ENCODE measurements around the gene SYTL2. TPM values are rescaled to one million over a fixed set of nuclear protein-coding genes. Genes with fewer than 3 reads are reported as not detected.

SYTL2 gene
- polyA plus RNA-seq, 1 of the 3 experiments (the other 2 are of a cell fraction): 36.0 TPM

DNA sequence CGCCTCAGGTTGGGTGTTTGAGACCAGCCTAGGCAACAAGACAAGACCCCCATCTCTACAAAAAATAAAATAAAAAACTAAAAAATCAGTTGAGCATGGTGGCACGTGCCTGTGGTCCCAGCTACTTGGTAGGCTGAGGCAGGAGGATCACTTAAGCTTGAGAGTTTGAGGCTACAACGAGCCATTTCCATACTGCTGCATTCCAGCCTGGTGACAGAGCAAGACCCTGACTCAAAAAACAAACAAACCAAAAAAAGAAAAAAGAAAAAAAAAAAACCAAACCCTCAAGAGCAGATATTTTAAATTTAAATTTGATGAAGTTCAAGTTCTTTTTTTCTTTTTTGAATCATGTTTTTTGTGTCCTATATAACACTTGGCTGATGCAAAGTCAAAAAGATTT lies 37.1 kb upstream of the SYTL2 start (continued):
- TF ChIP-seq, protein P1, sequence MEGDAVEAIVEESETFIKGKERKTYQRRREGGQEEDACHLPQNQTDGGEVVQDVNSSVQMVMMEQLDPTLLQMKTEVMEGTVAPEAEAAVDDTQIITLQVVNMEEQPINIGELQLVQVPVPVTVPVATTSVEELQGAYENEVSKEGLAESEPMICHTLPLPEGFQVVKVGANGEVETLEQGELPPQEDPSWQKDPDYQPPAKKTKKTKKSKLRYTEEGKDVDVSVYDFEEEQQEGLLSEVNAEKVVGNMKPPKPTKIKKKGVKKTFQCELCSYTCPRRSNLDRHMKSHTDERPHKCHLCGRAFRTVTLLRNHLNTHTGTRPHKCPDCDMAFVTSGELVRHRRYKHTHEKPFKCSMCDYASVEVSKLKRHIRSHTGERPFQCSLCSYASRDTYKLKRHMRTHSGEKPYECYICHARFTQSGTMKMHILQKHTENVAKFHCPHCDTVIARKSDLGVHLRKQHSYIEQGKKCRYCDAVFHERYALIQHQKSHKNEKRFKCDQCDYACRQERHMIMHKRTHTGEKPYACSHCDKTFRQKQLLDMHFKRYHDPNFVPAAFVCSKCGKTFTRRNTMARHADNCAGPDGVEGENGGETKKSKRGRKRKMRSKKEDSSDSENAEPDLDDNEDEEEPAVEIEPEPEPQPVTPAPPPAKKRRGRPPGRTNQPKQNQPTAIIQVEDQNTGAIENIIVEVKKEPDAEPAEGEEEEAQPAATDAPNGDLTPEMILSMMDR (IDR thresholded peaks at IDR 0.05): no peak
- TF ChIP-seq TAF1 (IDR thresholded peaks at IDR 0.05; ENCODE audit: borderline replicate concordance, low read depth, low read length): no peak

DNA sequence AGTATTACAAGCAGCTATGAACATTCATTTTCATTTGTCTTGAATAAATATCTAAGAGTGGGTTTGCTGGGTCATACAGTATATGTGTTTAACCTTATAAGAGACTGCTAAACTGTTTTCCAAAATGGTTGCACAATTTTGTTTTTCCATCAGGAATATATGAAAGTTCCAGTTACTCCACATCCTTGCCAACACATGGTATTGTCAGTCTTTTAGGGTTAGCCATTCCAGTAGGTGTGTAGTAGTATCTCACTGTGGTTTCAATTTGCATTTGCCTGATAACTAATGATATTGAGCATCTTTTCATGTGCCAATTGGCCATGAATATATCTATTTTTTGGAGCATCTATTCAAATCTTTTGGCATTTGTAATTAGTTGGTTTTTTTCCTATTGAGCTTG lies 36.5 kb upstream of the SYTL2 start:
- ChIA-PET CTCF (no interaction called here), POLR2A (no interaction called here)
- Histone ChIP-seq H3K9me2 (no peaks in the 10 kb centered on the region), H3K9me3 (no peaks in the 10 kb centered on the region), H3K9ac (no peak overlapping the region), H3K4me2 (no peak overlapping the region), H3K4me3 (ENCODE audit: low read depth in 2 of 2, low read length in 1 of 2) (no peak overlapping the region), H3K27me3 (ENCODE audit: insufficient read depth) (no peaks in the 10 kb centered on the region), H2AFZ (ENCODE audit: low read depth) (no peak overlapping the region), H4K20me1 (ENCODE audit: insufficient read depth) (no peaks in the 10 kb centered on the region), H3F3A (replicated peaks; ENCODE audit: insufficient read depth) (peaks cover 14% of the 10 kb centered on the region), H3K4me1 (ENCODE audit: control insufficient read depth in 1 of 2, insufficient read depth in 2 of 2, low read depth in 1 of 2, low read length in 1 of 2) (peaks cover 5 to 7% of the 10 kb centered on the region in 2 experiments; a peak in 1 of 4 replicates), H3K36me3 (replicated peaks in 1 of 2; ENCODE audit: control insufficient read depth in 1 of 2, insufficient read depth in 2 of 2, low read length in 1 of 2) (no peaks in the 10 kb centered on the region), H3K79me2 (ENCODE audit: insufficient read depth) (no peaks in the 10 kb centered on the region), H3K27ac (ENCODE audit: low read depth in 2 of 2, low read length in 1 of 2) (no peak overlapping the region)
- TF ChIP-seq ELF1 (IDR thresholded peaks at IDR 0.05): no peak
- no peak for DNase-seq

DNA sequence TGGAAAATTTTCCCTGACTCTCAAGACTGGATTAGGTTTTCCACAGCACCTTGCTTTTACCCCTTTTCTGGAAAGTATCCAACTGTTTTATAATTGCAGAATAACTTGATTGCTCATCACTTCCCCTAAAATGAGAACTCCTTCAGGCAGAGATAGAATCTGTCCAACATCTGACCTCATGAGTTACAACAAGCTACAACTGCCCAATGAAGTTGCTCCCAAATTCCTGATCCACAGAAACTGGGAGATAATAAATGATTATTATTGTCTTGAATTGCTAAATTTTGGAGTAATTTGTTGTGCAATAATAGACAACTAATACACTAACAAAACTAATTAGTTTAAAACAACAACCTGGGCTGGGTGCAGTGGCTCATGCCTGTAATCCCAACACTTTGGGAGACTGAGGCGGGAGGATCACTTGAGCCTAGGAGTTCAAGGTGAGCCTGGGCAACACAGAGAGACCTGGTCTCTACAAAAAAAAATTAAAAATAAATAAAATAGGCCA lies 34.2 kb upstream of the SYTL2 start:
- Histone ChIP-seq H3K4me3 (ENCODE audit: low read depth in 2 of 2, low read length in 1 of 2) (no peak overlapping the region), H3K9me3 (no peaks in the 10 kb centered on the region), H4K20me1 (ENCODE audit: insufficient read depth) (no peaks in the 10 kb centered on the region), H3F3A (replicated peaks; ENCODE audit: insufficient read depth) (peaks cover 14% of the 10 kb centered on the region), H3K27ac (ENCODE audit: low read depth in 2 of 2, low read length in 1 of 2) (peak overlapping the region in 1 of 2 experiments; percentile 9; a peak in 2 of 4 replicates), H3K9ac (no peak overlapping the region), H3K9me2 (no peaks in the 10 kb centered on the region), H3K27me3 (ENCODE audit: insufficient read depth) (no peaks in the 10 kb centered on the region), H3K79me2 (ENCODE audit: insufficient read depth) (no peaks in the 10 kb centered on the region), H3K4me2 (0 out of 2 replicates have a peak overlapping the region, but pooled peaks have one; percentile 2), H3K4me1 (ENCODE audit: control insufficient read depth in 1 of 2, insufficient read depth in 2 of 2, low read depth in 1 of 2, low read length in 1 of 2) (peaks cover 5 to 7% of the 10 kb centered on the region in 2 experiments; a peak in 1 of 4 replicates), H2AFZ (ENCODE audit: low read depth) (no peak overlapping the region), H3K36me3 (replicated peaks in 1 of 2; ENCODE audit: control insufficient read depth in 1 of 2, insufficient read depth in 2 of 2, low read length in 1 of 2) (no peaks in the 10 kb centered on the region)
- ChIA-PET POLR2A (no interaction called here), CTCF (interaction anchor here (1.0 to 1.8 kb wide), 2 partner anchors 10 kb away, joined by 4 to 9 read pairs; partner anchors contain the start of gene CCDC83)
- 100% methylated on average over 1 of the region's 1 CpG for WGBS (ENCODE audit: low lambda C conversion rate)
- no peak for DNase-seq
- TF ChIP-seq JUND (IDR thresholded peaks at IDR 0.05) (0 out of 2 replicates have a peak, but pooled peaks have one; percentile 15), TCF12 (IDR thresholded peaks at IDR 0.05) (peak; percentile 39; the same call in 1 of the 2 replicates), NFIC (IDR thresholded peaks at IDR 0.05; ENCODE audit: borderline replicate concordance) (no peak)
- TF ChIP-seq, protein P1 (IDR thresholded peaks at IDR 0.05): no peak

All from SK-N-SH (cell line).